T47D (cell line): ENCODE data around the gene ASTN2.
"Not testable (repeated sequence)": the region's sequence is repeated elsewhere in the genome, so short reads cannot be mapped to it uniquely, and the experiment has no call there.

Experiments
- DNase-seq, 2 experiments: peaks; one replicate each; pipeline versions ENCODE4 v3.0.0 to v3.0.0-alpha.2; 2011 to 2012; ENCODE audit warnings: low read depth in 1 of 2, low spot score in 1 of 2
- JUND ChIP-seq: IDR thresholded peaks from 2 replicates; pipeline ENCODE4 v1.6.1; 2012; ENCODE audit warnings: low read depth
- in situ Hi-C: cut with HindIII; loops from 2 replicates; pipeline ENCODE4 v1.10.0; 2016; ENCODE audit warnings: low sequenced_read_pairs, low pct_unique_long_range_greater_than_20kb

Gene ASTN2

DNA sequence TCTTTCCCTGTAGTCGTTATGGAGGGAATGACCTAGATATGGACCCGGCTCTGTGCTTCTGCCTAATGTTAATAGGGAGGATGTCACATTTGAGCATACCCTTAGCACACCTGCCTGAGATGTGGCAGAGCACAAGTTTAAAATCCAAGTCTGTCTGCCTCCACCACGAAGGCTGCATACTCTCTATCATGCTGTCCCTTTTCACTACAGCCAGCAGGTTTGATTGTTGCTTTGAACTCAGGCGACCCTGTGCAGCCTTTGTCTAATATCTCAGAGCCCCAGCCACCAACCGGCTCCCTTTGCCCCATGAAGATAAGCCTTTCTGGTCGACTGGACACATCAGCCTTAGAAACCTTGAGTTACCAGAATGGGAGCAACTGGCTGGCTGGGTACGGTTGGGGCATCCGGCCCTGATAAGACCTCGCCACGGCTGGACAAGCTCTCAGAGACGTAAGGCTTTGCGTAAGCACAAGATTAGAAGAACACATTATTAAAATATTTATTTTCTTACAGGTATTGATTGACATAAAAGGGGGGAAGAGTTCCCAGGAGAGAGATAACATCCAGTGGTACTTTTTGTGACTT lies 949.8 kb downstream of the ASTN2 start:
- in situ Hi-C loops = no loop called here
- TF ChIP-seq JUND = no peak
- DNase-seq = no peak

DNA sequence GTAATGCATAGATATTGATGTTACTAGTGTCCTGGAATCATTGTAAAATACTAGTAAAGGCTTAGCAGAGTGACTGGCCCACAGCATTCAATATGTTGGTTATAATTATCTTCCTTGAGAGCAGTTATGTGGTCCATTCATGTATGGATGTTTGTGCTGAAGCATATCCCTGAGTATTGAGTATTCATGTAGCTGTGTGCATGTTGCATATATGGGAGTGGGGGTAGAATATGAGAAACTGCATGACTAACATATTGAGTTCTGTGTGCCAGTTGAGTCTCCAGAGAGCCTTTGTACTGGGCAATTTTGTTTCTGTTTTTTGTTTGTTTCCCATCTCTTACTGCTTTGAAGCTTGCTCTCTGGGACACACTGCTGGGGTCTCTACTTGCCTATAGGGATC lies 950.4 kb downstream of the ASTN2 start:
- in situ Hi-C loops = no loop called here
- TF ChIP-seq JUND = no peak
- no peak for DNase-seq

DNA sequence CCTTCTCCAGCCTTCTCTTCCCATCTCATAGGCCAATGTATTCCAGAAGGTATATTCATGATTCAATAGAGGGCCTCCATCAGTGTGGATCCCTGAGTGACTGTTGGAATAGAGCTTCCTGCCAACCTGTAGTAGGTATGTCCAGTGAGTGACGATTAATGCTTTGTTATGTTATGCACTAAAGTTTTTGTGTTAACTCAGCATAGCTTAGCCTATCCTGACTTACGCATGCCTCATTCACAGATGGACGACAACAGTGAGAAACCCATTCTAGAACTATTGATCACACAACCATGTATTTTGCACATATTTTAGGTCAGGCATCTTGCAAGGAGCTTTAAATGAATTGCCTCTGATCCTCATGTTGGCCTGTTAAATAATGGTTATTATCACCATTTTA lies 953.2 kb downstream of the ASTN2 start:
- DNase-seq = no peak
- in situ Hi-C loops = no loop called here
- no peak for TF ChIP-seq JUND

DNA sequence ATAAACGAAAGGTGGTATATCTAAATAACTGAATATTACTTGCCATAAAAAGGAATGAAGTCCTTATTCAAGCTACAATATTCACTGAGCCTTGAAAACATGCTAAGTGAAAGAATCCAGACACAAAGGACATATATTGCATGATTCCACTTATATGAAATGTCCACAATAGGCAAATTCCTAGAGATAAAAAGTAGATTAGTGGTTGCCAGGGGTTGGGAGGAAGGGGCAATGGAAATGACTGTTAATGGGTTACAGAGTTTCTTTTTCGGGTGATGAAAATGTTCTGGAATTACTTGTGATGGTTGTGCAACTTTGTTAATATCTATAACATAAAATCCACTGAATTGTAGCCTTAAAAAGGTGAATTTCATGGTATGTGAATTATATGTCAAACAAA lies 954.8 kb downstream of the ASTN2 start:
- no peak for TF ChIP-seq JUND
- in situ Hi-C loops = no loop called here
- no peak for DNase-seq

DNA sequence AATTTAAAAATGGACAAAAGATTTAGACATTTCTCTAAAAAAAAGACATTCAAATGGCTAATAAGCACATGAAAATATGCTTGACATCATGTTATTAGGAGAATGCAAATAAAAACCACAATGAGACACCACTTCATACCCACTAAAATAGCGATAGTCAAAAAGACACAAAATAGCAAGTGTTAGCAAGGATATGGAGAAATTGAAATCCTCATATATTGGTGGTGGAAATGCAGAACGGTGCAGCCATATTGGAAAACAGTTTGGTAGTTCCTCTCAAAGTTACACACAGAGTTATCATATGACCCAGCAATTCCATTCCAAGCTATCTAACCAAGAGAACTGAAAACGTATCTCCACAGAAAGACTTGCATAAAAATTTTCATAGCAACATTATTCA lies 955.3 kb downstream of the ASTN2 start:
- DNase-seq = no peak
- in situ Hi-C loops = no loop called here
- TF ChIP-seq JUND = no peak

DNA sequence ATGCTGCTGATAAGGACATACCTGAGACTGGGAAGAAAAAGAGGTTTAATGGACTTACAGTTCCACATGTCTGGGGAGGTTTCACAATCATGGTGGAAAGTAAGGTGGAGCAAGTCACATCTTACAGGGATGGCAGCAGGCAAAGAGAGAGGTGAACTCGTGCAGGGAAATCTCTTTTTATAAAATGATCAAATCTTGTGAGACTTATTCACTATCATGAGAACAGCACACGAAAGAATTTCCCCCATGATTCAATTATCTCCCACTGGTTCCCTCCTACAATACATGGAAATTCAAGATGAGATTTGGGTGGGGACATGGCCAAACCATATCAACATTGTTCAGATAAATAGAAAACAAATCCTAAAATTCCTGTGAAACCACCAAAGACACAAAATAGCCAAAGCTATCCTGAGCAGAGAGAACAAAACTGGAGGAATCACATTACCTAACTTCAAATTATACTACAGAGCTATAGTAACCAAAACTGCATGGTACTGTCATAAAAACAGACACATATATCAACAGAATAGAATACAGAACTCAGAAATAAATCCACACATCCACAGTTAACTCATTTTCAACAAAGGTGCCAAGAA lies 958.3 kb downstream of the ASTN2 start:
- no peak for TF ChIP-seq JUND
- DNase-seq = no peak
- in situ Hi-C loops = no loop called here

DNA sequence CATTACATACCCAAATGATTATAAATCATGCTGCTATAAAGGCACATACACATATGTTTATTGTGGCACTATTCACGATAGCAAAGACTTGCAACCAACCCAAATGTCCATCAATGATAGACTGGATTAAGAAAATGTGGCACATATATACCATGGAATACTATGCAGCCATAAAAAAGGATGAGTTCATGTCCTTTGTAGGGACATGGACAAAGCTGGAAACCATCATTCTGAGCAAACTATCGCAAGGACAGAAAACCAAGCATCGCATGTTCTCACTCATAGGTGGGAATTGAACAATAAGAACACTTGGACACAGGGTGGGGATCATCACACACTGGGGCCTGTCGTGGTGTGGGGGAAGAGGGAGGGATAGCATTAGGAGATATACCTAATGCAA lies 960.3 kb downstream of the ASTN2 start:
- DNase-seq, in situ Hi-C loops: not testable (repeated sequence)

DNA sequence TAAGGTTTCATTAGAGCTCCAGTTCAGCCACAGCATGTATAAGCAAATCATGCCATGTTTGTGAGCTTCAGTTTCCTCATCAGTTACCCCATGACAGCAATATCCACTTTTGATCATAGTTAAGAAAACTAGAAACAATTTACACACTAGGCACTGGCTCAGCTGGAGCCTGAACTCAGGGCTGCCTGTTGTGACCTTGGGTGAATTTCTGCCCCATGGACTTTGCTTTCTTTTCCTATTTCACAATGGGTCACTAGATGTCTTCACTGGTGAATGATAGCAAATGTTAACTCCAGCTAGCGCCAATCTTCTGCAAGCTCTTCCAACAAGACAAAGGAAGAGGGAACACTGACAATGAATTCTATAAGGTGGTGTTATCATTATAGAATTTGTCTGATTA lies 961.1 kb downstream of the ASTN2 start:
- no peak for DNase-seq
- in situ Hi-C loops = no loop called here
- TF ChIP-seq JUND = no peak

DNA sequence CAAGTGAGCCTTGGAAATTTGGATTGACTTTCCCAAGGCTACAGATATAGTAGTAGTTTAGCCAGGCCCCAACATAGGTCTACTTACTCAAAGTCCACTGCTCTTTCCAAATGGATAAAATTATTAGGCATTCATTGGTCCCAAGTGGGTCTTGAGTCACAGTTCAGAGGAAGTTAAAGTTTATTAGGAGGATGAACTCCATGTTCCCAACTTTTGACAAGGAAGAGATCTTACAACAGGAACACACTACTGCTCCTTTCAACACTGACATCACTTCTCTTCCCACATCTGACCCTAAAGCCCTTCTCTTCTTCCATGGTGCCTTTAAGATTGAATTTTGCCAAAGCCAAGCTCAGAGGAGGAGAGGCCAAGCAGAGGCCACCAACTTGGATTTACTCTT lies 962.2 kb downstream of the ASTN2 start:
- in situ Hi-C loops = no loop called here
- no peak for TF ChIP-seq JUND
- DNase-seq = no peak

DNA sequence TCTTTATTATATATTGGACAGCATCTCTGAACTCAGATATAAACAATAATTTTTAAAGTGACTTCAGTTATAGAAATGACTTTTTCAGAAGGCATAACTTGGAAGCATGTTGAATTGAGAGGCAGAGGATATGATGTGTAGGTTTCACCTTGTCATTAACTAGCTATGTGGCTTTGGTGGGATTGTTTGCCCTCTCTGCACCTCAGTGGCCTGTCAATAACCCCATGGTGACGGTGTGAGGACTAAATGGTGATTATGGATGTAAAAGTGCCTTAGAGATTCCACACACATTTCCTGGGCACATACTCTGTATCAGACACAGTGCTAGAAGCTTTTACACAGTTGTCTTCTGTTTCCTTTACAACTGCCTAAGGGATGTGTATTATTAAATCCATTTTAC lies 962.6 kb downstream of the ASTN2 start:
- no peak for TF ChIP-seq JUND
- in situ Hi-C loops = no loop called here
- no peak for DNase-seq

DNA sequence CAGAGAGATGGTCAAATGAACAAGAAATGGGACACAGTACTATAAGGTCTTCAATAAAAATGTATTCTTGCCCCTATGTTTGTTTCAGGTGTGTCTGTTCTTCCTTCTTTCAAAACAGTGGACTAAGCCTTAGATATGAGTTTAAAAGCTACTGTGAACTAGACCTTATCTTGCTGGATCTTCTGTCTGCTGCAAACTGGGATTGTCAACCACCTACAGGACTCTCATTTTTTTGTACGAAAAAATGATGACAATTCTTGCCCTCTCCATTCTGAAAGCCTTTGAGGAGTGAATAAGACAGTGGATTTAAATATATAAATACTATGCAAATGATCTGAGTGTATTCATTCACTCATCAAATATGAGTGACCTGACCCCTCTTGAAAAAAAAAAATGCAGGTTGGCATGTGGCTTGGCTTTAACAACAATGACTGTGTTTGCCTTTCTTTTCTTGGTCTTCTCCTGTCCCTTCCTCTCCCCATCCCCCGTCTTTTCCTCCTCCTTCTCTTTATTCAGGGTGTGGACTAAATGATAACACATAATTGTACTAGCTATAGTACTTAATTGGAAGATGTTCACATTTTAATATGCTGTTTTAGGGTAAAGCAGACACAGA lies 963.2 kb downstream of the ASTN2 start:
- peak in 1 of 2 experiments; percentile 63 for DNase-seq
- in situ Hi-C loops = no loop called here

DNA sequence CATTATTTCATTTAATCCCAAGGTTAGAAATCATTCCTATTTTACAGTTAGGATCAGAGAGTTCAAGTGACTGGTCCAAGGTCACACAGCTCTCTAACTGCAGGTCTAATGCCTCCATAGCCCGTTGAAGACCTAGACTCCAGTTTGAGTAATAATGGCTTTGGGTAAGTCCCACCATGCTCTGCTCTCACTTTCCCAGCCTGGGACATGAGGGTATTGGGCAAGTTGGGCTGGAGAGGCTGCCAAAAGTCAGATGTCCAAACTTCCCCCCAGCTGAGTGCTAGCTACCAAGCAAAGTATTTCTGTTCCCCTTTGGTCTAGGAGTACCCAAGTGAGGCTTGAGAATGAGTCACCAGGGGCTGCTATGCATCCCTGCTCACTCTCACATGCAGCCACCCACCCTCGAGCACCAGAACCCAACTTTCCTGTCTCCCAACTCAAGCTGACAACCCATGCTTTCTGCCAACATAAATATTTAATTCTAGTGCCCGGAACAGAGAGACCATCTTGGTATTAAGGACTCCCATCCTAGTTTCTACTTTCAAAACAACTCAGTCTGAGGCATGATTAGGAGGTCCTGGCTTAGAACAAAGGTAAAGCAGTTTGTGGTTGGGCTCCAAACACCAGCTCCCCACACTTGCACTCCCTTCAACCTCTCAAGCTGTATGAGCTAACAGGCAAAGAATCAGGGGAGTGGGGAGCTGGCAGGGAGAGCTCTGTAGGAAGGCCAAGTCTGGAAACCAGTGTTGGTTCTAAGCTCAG lies 964.3 kb downstream of the ASTN2 start:
- TF ChIP-seq JUND = no peak
- DNase-seq = peak in 1 of 2 experiments; percentile 83
- in situ Hi-C loops = no loop called here

More for the DNA sequence above, 963.2 kb downstream of the ASTN2 start:
- no peak for TF ChIP-seq JUND

DNA sequence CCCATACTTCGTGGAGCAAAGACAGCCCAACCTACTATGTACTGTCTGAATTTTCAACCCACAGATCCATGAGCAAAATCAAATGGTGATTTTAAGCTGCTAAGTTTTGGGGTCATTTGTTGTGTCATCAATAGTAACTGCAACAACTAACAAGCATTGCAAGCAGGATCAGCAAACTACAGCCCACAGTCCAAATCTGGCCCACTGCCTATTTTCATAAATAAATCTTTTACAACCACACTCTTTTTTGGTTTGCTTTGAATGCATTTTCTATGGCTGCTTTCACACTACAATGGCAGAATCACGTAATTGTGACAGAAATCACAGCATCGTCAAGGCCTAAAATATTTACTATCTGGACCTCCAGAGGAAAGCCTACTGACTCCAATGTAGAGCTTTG lies 964.9 kb downstream of the ASTN2 start:
- no peak for TF ChIP-seq JUND
- in situ Hi-C loops = no loop called here
- DNase-seq = no peak
